ENCODE measurements around the gene CLTA. TPM values are rescaled to one million over a fixed set of nuclear protein-coding genes. Genes with fewer than 3 reads are reported as not detected.

The CLTA gene
- total RNA-seq, 1 experiment from 2014 or later, result 195 TPM

- Histone ChIP-seq H2AFZ (ENCODE audit: low read length) (no peak overlapping the region), H3K23ac (ENCODE audit: insufficient read length, low read depth, low read length) (no peak overlapping the region), H3K9ac (ENCODE audit: extremely low read depth, insufficient read length, low read length) (no peak overlapping the region), H3K79me1 (ENCODE audit: insufficient read depth, low read depth, low read length, poor library complexity, severe bottlenecking) (no peaks in the 10 kb centered on the region), H3K4me1 (ENCODE audit: insufficient read depth, low read length) (no peaks in the 10 kb centered on the region), H3K4ac (ENCODE audit: low read depth, low read length) (no peak overlapping the region), H3K14ac (ENCODE audit: insufficient read depth, low read length) (no peak overlapping the region), H3K23me2 (ENCODE audit: insufficient read length, low read depth, low read length, poor library complexity, severe bottlenecking) (no peaks in the 10 kb centered on the region), H2AK5ac (ENCODE audit: insufficient read length, low read length) (no peak overlapping the region), H2BK12ac (ENCODE audit: insufficient read length, low read depth, low read length) (no peak overlapping the region), H3K9me3 (ENCODE audit: control insufficient read depth, low read depth, low read length) (no peaks in the 10 kb centered on the region), H3K18ac (ENCODE audit: insufficient read length, low read depth, low read length) (no peak overlapping the region), H4K8ac (replicated peaks; ENCODE audit: insufficient read length, low read depth, low read length) (no peak overlapping the region), H4K20me1 (ENCODE audit: control insufficient read depth, insufficient read depth, insufficient read length) (peaks cover 2% of the 10 kb centered on the region), H3K27ac (ENCODE audit: insufficient read length, low read depth, low read length) (no peak overlapping the region), H3K56ac (ENCODE audit: insufficient read length, low read depth, low read length) (no peak overlapping the region), H2BK20ac (ENCODE audit: low read depth, low read length, poor library complexity, severe bottlenecking) (no peak overlapping the region), H2BK15ac (ENCODE audit: low read depth, low read length) (no peak overlapping the region), H3K79me2 (ENCODE audit: insufficient read depth, low read length) (no peaks in the 10 kb centered on the region), H3T11ph (ENCODE audit: low read length) (no peak overlapping the region), H4K91ac (ENCODE audit: insufficient read length, low read depth, low read length) (no peak overlapping the region), H2BK120ac (ENCODE audit: low read depth, low read length, poor library complexity, severe bottlenecking) (no peak overlapping the region), H3K4me2 (ENCODE audit: insufficient read depth, insufficient read length, low read length) (no peak overlapping the region), H3K27me3 (ENCODE audit: insufficient read depth, low read length) (no peaks in the 10 kb centered on the region), H2BK5ac (ENCODE audit: insufficient read length, low read length) (no peak overlapping the region), H4K5ac (ENCODE audit: insufficient read length, low read depth, low read length) (no peak overlapping the region)
- TF ChIP-seq CTCF (conservative IDR thresholded peaks at IDR 0.05), result no peak
- WGBS (ENCODE audit: extremely low coverage, insufficient read length, low lambda C conversion rate), result no CpG with 5 or more reads among the region's 13 CpGs
- no peaks in the 10 kb centered on the region; a peak in 1 of 5 replicates for H3K9me3 Mint-ChIP-seq
- H3K27me3 Mint-ChIP-seq (ENCODE audit: low read depth), result no peaks in the 10 kb centered on the region
- no peak for DNase-seq
- peaks cover 22 to 68% (median 48%) of the 10 kb centered on the region in 3 experiments; a peak in 6 of 7 replicates for H3K36me3 Mint-ChIP-seq (ENCODE audit: insufficient read depth in 1 of 3, low read depth in 3 of 3)
- H3K27ac Mint-ChIP-seq, result no peak overlapping the region; a peak in 1 of 7 replicates
- no peak overlapping the region for H3K4me3 Mint-ChIP-seq
- no peaks in the 10 kb centered on the region for H3K4me1 Mint-ChIP-seq
These were observed 26.7 kb downstream of the CLTA start for GRCh38 chr9:36217256-36217968.

All from H9 (cell line).